K562 (cell line): Measurements from ENCODE around the gene ARAP1. TPM values are rescaled to one million over a fixed set of nuclear protein-coding genes. Genes with fewer than 3 reads are reported as not detected.
A peak's percentile ranks its signal among the peaks of the same experiment; 100 is the strongest.

Experiments
- ATAC-seq: fragments of 200-7000 bp; cut with Tn5 transposase; 3 replicates; pipeline ENCODE4 v1.9.1; 2020; ENCODE audit warnings: moderate library complexity
- BruUV-seq: library from RNA; stranded (reverse); fragments of 400-500 nt; replicated peaks from 2 replicates; lab custom pipeline; 2021; lab: Mats Ljungman, UMichigan
- CTCF ChIA-PET: fragments of 300-600 bp; formaldehyde crosslinking; extraction: SDS; loops from one replicate; lab custom pipeline; 2021; ENCODE audit warnings: low intra/inter-chr PET ratio; lab: Yijun Ruan, JAX
- POLR2A ChIA-PET: fragments of 300-600, 350-650 bp; sonication (Branson Sonifier 250); formaldehyde crosslinking; extraction: SDS; loops from one replicate; lab custom pipeline; 2021; ENCODE audit warnings: antibody characterized with exemption, inconsistent platforms; lab: Yijun Ruan, JAX
- DNase-seq, 4 experiments: peaks; one replicate each; pipeline versions ENCODE4 v3.0.0 to v3.0.0-alpha.2; 2011 to 2018; ENCODE audit warnings: low spot score in 3 of 4, mixed read lengths in 3 of 4; ENCODE audit errors: extremely low read depth in 1 of 4
- FAIRE-seq: peaks from 2 replicates; lab custom pipeline; 2011; peaks lifted over from hg19 to GRCh38; lab: Jason Lieb, UNC
- H2AFZ ChIP-seq: 2 replicates; pipeline ENCODE4 v1.6.0; 2011; ENCODE audit warnings: low read depth, low read length, control low read depth, inconsistent platforms
- H3K27ac ChIP-seq: fragments of 200-600 bp; 3 replicates; pipeline ENCODE4 v1.8.0; 2011; ENCODE audit warnings: low read depth, mild to moderate bottlenecking, control low read depth, inconsistent platforms, low read length, moderate library complexity, mixed read lengths; ENCODE audit errors: extremely low read depth
- H3K27me3 ChIP-seq, 2 experiments: fragments of 300-600 bp in 1 of 2; 2 replicates in 1 of 2; 3 replicates in 1 of 2; pipeline versions ENCODE4 v1.6.0 to v1.8.0; 2011; ENCODE audit warnings: inconsistent platforms in 2 of 2, low read length in 2 of 2, mild to moderate bottlenecking in 1 of 2, mixed read lengths in 1 of 2, moderate library complexity in 1 of 2; ENCODE audit not compliant: control insufficient read depth in 2 of 2, insufficient read depth in 2 of 2
- H3K36me3 ChIP-seq: fragments of 300-600 bp; 3 replicates; pipeline ENCODE4 v1.8.0; 2011; ENCODE audit warnings: mild to moderate bottlenecking, low read length, inconsistent platforms; ENCODE audit not compliant: control insufficient read depth, insufficient read depth
- H3K4me1 ChIP-seq, 2 experiments: fragments of 200-600 bp in 1 of 2; replicated peaks in 1 of 2; 2 replicates in 1 of 2; 3 replicates in 1 of 2; pipeline versions ENCODE4 v1.5.1 to v1.8.0; 2011; ENCODE audit warnings: inconsistent platforms in 2 of 2, low read length in 2 of 2, mild to moderate bottlenecking in 1 of 2, mixed read lengths in 1 of 2, moderate library complexity in 1 of 2; ENCODE audit not compliant: control insufficient read depth in 2 of 2, insufficient read depth in 2 of 2
- H3K4me2 ChIP-seq: 2 replicates; pipeline ENCODE4 v1.6.1; 2011; ENCODE audit warnings: low read length, control low read depth, inconsistent platforms, mixed read lengths; ENCODE audit not compliant: insufficient read depth
- H3K4me3 ChIP-seq: fragments of 200-600 bp; sonication (generic), shearing (Covaris generic); 2 replicates; pipeline ENCODE4 v1.5.1; 2016; ENCODE audit warnings: control low read depth, inconsistent platforms
- H3K79me2 ChIP-seq: fragments of 200-600 bp; 3 replicates; pipeline ENCODE4 v1.8.0; 2011; ENCODE audit warnings: low read length, inconsistent platforms; ENCODE audit not compliant: control insufficient read depth, insufficient read depth
- H3K9ac ChIP-seq, 2 experiments: 2 replicates each; pipeline versions ENCODE4 v1.6.0 to v1.6.1; 2011; ENCODE audit warnings: low read depth in 2 of 2, low read length in 2 of 2, control low read depth in 1 of 2, inconsistent platforms in 1 of 2, mild to moderate bottlenecking in 1 of 2, mixed read lengths in 1 of 2; ENCODE audit not compliant: insufficient read depth in 1 of 2
- H3K9me1 ChIP-seq: one replicate; pipeline ENCODE4 v1.6.0; 2011; ENCODE audit warnings: inconsistent platforms, mild to moderate bottlenecking, low read length, moderate library complexity; ENCODE audit not compliant: control insufficient read depth, insufficient read depth
- H3K9me3 ChIP-seq: replicated peaks from 2 replicates; pipeline ENCODE4 v1.5.1; 2011; ENCODE audit warnings: low read depth, low read length, inconsistent platforms; ENCODE audit not compliant: control insufficient read depth, insufficient read depth
- H4K20me1 ChIP-seq: replicated peaks from 2 replicates; pipeline ENCODE4 v1.6.1; 2011; ENCODE audit warnings: low read length, inconsistent platforms, mixed read lengths; ENCODE audit not compliant: control insufficient read depth, insufficient read depth
- POLR2B ChIP-seq: fragments of 450-650 bp; IDR thresholded peaks from 2 replicates; pipeline ENCODE4 v1.6.1; 2018; ENCODE audit warnings: low read depth; ENCODE audit not compliant: partially characterized antibody
- POLR2G ChIP-seq: fragments of 200-400 bp; formaldehyde crosslinking; IDR thresholded peaks from 2 replicates; pipeline ENCODE4 v1.6.1; 2017; ENCODE audit warnings: low read depth, mild to moderate bottlenecking, antibody characterized with exemption, low read length, moderate library complexity
- RAD21 ChIP-seq, 2 experiments: fragments of 250-450 bp in 1 of 2; fragments of 450-650 bp in 1 of 2; sonication (Bioruptor Pico) in 1 of 2; formaldehyde crosslinking in 1 of 2; IDR thresholded peaks in 1 of 2; conservative IDR thresholded peaks in 1 of 2; 2 replicates each; pipeline versions ENCODE4 v1.4.0 to v1.8.0; 2020 to 2022; ENCODE audit warnings: mild to moderate bottlenecking in 2 of 2, moderate library complexity in 1 of 2
- WGBS: fragments of 100-300 bp; shearing (Covaris generic); methylation state at CpG from one replicate; pipeline ENCODE4 v1.1.6; 2016; ENCODE audit warnings: low coverage, mixed read lengths; ENCODE audit not compliant: insufficient coverage; ENCODE audit errors: missing lambda C conversion rate; 5-methylcytosine and 5-hydroxymethylcytosine counted together
- in situ Hi-C: fragments of 300-500 bp; cut with MboI; formaldehyde crosslinking; loops from 4 replicates; pipeline ENCODE4 v1.15.0; 2018; ENCODE audit warnings: inconsistent platforms, mixed read lengths
- intact Hi-C: fragments of 100-400 bp; cut with micrococcal nuclease; formaldehyde crosslinking; loops from 2 replicates; pipeline ENCODE4 v1.14.2; 2022
- polyA plus RNA-seq, 8 experiments: library from polyadenylated mRNA; depleted of rRNA in 4 of 8; stranded (reverse) in 5 of 8; unstranded in 3 of 8; fragments of >200 nt; fragmentation: Nextera tagmentation in 2 of 8; fragmentation: Illumina TruSeq in 1 of 8; extraction: Ambion mirVana in 2 of 8; extraction: Trizol in 1 of 8; gene quantifications; 2 replicates each; pipeline versions ENCODE4 v1.2.1 to v1.2.3, GENCODE V29; 2011 to 2014; ENCODE audit warnings: inconsistent platforms in 1 of 8, missing spikeins in 1 of 8
- total RNA-seq, 7 experiments: library from RNA; depleted of rRNA in 6 of 7; stranded (reverse); fragments of >200 nt in 6 of 7; fragmentation: Illumina TruSeq in 2 of 7; extraction: Trizol in 2 of 7; gene quantifications; 2 replicates each; pipeline versions ENCODE4 v1.2.1 to v1.2.3, GENCODE V29; 2011 to 2021; ENCODE audit warnings: low replicate concordance in 1 of 7
- TF ChIP-seq, protein P1 (sequence below), 3 experiments: IDR thresholded peaks in 2 of 3; conservative IDR thresholded peaks in 1 of 3; 2 replicates each; pipeline ENCODE4 v1.5.1; 2011 to 2012; ENCODE audit warnings: low read length in 3 of 3, mild to moderate bottlenecking in 3 of 3, control low read depth in 2 of 3, improper control_type of control experiment in 1 of 3, inconsistent platforms in 1 of 3, low read depth in 1 of 3, mixed read lengths in 1 of 3, moderate library complexity in 1 of 3; ENCODE audit not compliant: insufficient read depth in 2 of 3
- TF ChIP-seq, protein P2 (sequence below), 2 experiments: fragments of 450-650 bp; formaldehyde crosslinking in 1 of 2; IDR thresholded peaks; 2 replicates each; pipeline versions ENCODE4 v1.4.0 to v1.6.1; 2014 to 2020; ENCODE audit warnings: mild to moderate bottlenecking in 2 of 2, borderline replicate concordance in 1 of 2, low read depth in 1 of 2
- TF ChIP-seq, protein P3 (sequence below): sonication (generic); formaldehyde crosslinking; IDR thresholded peaks from 2 replicates; pipeline ENCODE4 v1.8.1; 2023; ENCODE audit warnings: mild to moderate bottlenecking, missing genetic modification reagents

The ARAP1 gene
- total and polyA plus RNA-seq, 9 of the 15 experiments (the other 6 are each of a cell fraction or from before 2014, with no cell fraction given) = 0.23 to 67.0 (median 24.6) TPM

DNA sequence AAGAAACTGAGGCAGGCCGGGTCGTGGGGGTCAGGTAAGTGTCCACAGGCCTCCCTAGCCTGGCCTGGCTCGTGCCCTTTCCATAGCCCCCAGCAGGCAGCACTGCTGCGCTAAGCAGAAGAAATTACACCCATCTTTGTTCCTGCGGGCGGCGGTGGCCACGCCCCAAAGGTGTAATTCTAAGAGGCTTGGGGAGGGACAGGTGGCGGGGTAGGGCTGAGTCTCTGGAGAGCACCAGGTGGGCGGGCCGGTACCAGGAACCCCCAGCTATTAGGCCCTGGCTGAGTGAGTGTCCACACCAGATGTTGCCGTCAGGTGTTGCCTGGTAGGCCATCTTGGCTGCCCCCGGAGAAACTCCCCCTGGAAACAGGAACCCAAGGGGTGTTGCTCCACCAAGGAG lies 12.3 kb upstream of the ARAP1 start:
- ChIA-PET CTCF (no interaction called here), POLR2A (no interaction called here)
- TF ChIP-seq, protein P1, sequence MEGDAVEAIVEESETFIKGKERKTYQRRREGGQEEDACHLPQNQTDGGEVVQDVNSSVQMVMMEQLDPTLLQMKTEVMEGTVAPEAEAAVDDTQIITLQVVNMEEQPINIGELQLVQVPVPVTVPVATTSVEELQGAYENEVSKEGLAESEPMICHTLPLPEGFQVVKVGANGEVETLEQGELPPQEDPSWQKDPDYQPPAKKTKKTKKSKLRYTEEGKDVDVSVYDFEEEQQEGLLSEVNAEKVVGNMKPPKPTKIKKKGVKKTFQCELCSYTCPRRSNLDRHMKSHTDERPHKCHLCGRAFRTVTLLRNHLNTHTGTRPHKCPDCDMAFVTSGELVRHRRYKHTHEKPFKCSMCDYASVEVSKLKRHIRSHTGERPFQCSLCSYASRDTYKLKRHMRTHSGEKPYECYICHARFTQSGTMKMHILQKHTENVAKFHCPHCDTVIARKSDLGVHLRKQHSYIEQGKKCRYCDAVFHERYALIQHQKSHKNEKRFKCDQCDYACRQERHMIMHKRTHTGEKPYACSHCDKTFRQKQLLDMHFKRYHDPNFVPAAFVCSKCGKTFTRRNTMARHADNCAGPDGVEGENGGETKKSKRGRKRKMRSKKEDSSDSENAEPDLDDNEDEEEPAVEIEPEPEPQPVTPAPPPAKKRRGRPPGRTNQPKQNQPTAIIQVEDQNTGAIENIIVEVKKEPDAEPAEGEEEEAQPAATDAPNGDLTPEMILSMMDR (IDR thresholded peaks at IDR 0.05 in 2 of 3, conservative IDR thresholded peaks at IDR 0.05 in 1 of 3; ENCODE audit: insufficient read depth in 2 of 3, low read depth in 1 of 3, low read length in 3 of 3) = peak in 2 of 3 experiments; percentile 28 to 56; a peak in 3 of 6 replicates
- 0 out of 2 replicates have a peak, but pooled peaks have one; percentile 18 for TF ChIP-seq POLR2G
- TF ChIP-seq, protein P2, sequence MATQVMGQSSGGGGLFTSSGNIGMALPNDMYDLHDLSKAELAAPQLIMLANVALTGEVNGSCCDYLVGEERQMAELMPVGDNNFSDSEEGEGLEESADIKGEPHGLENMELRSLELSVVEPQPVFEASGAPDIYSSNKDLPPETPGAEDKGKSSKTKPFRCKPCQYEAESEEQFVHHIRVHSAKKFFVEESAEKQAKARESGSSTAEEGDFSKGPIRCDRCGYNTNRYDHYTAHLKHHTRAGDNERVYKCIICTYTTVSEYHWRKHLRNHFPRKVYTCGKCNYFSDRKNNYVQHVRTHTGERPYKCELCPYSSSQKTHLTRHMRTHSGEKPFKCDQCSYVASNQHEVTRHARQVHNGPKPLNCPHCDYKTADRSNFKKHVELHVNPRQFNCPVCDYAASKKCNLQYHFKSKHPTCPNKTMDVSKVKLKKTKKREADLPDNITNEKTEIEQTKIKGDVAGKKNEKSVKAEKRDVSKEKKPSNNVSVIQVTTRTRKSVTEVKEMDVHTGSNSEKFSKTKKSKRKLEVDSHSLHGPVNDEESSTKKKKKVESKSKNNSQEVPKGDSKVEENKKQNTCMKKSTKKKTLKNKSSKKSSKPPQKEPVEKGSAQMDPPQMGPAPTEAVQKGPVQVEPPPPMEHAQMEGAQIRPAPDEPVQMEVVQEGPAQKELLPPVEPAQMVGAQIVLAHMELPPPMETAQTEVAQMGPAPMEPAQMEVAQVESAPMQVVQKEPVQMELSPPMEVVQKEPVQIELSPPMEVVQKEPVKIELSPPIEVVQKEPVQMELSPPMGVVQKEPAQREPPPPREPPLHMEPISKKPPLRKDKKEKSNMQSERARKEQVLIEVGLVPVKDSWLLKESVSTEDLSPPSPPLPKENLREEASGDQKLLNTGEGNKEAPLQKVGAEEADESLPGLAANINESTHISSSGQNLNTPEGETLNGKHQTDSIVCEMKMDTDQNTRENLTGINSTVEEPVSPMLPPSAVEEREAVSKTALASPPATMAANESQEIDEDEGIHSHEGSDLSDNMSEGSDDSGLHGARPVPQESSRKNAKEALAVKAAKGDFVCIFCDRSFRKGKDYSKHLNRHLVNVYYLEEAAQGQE (IDR thresholded peaks at IDR 0.05; ENCODE audit: borderline replicate concordance) = peak; percentile 13; the same call in 1 of the 2 replicates
- TF ChIP-seq, protein P2 (CRISPR knock-in tag; IDR thresholded peaks at IDR 0.05; ENCODE audit: low read depth) = no peak
- TF ChIP-seq POLR2B = no peak
- TF ChIP-seq RAD21 (CRISPR knock-in tag; conservative IDR thresholded peaks at IDR 0.05 in 1 of 2, IDR thresholded peaks at IDR 0.05 in 1 of 2) = peak in 1 of 2 experiments; percentile 25; a peak in 1 of 4 replicates
- TF ChIP-seq, protein P3, sequence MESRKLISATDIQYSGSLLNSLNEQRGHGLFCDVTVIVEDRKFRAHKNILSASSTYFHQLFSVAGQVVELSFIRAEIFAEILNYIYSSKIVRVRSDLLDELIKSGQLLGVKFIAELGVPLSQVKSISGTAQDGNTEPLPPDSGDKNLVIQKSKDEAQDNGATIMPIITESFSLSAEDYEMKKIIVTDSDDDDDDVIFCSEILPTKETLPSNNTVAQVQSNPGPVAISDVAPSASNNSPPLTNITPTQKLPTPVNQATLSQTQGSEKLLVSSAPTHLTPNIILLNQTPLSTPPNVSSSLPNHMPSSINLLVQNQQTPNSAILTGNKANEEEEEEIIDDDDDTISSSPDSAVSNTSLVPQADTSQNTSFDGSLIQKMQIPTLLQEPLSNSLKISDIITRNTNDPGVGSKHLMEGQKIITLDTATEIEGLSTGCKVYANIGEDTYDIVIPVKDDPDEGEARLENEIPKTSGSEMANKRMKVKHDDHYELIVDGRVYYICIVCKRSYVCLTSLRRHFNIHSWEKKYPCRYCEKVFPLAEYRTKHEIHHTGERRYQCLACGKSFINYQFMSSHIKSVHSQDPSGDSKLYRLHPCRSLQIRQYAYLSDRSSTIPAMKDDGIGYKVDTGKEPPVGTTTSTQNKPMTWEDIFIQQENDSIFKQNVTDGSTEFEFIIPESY (CRISPR knock-in tag) = 0 out of 2 replicates have a peak, but pooled peaks have one; percentile 40
- Histone ChIP-seq H3K4me1 (peaks cover 2 to 21% of the 10 kb centered on the region in 2 experiments), H3K27ac (no peak overlapping the region), H3K36me3 (0 out of 3 replicates have a peak, but pooled peaks cover 2% of the 10 kb centered on the region), H4K20me1 (no peaks in the 10 kb centered on the region), H3K4me3 (no peak overlapping the region), H3K9me3 (no peaks in the 10 kb centered on the region), H2AFZ (no peak overlapping the region), H3K9ac (peak overlapping the region in 1 of 2 experiments; percentile 74; a peak in 1 of 4 replicates), H3K4me2 (no peak overlapping the region), H3K27me3 (no peaks in the 10 kb centered on the region), H3K79me2 (no peaks in the 10 kb centered on the region; the same call in 2 of the 3 replicates), H3K9me1 (no peaks in the 10 kb centered on the region)
- intact Hi-C loops (no loop called here), in situ Hi-C loops (no loop called here)
- BruUV-seq = no TSS peak
- peak; percentile 59 for ATAC-seq
- peak in 1 of 4 experiments; percentile 32 for DNase-seq
- no peak for FAIRE-seq
- 79% methylated on average over 13 of the region's 13 CpGs for WGBS
